ENCODE measurements around the gene VPS13A. TPM values are rescaled to one million over a fixed set of nuclear protein-coding genes. Genes with fewer than 3 reads are reported as not detected.

VPS13A gene
- total RNA-seq: 22.8 and 22.9 TPM in 2 replicates

DNA sequence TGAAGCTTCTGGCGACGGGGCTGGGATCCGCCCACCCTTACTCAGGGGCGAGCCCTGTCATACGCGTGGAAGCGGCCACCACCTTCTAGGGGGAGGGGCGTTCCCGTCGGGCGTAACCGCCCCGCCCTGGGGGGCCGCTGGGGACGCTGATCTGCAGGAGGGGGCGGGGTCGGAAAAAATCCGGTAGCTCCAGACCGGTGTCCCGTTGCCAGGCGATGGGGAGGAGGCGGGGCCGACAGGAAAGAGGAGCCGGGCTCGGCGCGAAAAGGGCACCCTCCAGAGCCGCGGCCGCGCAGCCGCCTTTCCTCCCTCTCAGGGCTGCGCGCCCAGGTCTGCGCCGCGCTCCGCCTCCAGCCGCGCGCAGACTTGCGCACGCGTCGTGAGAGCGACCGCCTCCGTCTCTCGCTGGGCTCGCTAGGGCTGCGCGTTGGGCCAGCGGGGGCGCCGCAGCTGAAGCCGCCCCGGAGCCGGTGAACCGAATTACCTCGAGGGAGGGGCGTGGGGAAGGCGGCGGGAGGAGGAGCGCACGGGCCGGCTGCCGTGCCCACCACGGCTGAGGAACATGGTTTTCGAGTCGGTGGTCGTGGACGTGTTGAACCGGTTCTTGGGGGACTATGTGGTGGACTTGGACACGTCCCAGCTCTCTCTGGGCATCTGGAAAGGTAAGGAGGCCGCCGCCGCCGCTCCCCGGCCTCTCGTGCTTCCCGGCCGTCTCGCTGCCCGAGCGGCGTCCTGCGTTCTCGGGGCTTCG, at the start of gene VPS13A:
VPS13A (plus strand) TSS at position 392 of the 751 bp plus-strand sequence; CDS start at position 563, 171 bp downstream.

Other genes starting within 250 kb of the VPS13A start
- gene FOXB2, start 157.9 kb upstream of the VPS13A start, total RNA-seq: not detected in 2 replicates